Measurements from ENCODE around the gene ANKRD12. TPM values are rescaled to one million over a fixed set of nuclear protein-coding genes. Genes with fewer than 3 reads are reported as not detected.

The ANKRD12 gene
- total and polyA plus RNA-seq, 9 donors: 8.8 to 115 (median 72.9) TPM

DNA sequence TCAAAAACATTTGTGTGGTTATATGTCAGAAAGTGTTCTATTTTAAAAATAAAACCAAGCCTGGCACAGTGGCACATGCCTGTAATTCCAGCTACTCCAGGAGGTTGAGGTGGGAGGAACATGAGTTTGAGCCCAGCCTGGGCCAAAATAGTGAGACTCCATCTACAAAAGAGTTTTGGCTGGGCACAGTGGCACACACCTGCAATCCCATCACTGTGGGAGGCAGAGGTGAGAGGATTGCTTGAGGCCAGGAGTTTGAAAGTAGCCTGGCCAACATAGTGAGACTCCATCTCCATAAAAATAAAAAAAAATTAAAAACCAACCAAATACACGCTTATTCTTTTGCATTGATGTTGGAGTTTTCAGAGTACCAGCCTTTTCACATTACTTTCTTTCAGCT lies 9.6 kb downstream of the ANKRD12 start:
- H3K4me1 ChIP-seq (ENCODE audit: insufficient read depth): peaks cover 3% of the 10 kb centered on the region
- no peak overlapping the region for H3K4me3 ChIP-seq
- no peaks in the 10 kb centered on the region for H3K36me3 ChIP-seq
- no peak for DNase-seq
- TF ChIP-seq EP300 (IDR thresholded peaks at IDR 0.05) (no peak), POLR2A (IDR thresholded peaks at IDR 0.05) (no peak)
- TF ChIP-seq, protein P1, sequence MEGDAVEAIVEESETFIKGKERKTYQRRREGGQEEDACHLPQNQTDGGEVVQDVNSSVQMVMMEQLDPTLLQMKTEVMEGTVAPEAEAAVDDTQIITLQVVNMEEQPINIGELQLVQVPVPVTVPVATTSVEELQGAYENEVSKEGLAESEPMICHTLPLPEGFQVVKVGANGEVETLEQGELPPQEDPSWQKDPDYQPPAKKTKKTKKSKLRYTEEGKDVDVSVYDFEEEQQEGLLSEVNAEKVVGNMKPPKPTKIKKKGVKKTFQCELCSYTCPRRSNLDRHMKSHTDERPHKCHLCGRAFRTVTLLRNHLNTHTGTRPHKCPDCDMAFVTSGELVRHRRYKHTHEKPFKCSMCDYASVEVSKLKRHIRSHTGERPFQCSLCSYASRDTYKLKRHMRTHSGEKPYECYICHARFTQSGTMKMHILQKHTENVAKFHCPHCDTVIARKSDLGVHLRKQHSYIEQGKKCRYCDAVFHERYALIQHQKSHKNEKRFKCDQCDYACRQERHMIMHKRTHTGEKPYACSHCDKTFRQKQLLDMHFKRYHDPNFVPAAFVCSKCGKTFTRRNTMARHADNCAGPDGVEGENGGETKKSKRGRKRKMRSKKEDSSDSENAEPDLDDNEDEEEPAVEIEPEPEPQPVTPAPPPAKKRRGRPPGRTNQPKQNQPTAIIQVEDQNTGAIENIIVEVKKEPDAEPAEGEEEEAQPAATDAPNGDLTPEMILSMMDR (IDR thresholded peaks at IDR 0.05): no peak
- WGBS, 3 donors: 90 to 93% (median 92%) methylated on average over 1 of the region's 1 CpG
- no peaks in the 10 kb centered on the region for H3K9me3 ChIP-seq
- H3K27ac ChIP-seq: no peak overlapping the region
- H3K27me3 ChIP-seq: no peaks in the 10 kb centered on the region
- intact Hi-C loops (cut with DNase I): loop anchor here in 2 of 4 donors (5.0 kb wide), 2 partner anchors 69 to 74 kb away; no protein-coding TSS in a partner anchor

DNA sequence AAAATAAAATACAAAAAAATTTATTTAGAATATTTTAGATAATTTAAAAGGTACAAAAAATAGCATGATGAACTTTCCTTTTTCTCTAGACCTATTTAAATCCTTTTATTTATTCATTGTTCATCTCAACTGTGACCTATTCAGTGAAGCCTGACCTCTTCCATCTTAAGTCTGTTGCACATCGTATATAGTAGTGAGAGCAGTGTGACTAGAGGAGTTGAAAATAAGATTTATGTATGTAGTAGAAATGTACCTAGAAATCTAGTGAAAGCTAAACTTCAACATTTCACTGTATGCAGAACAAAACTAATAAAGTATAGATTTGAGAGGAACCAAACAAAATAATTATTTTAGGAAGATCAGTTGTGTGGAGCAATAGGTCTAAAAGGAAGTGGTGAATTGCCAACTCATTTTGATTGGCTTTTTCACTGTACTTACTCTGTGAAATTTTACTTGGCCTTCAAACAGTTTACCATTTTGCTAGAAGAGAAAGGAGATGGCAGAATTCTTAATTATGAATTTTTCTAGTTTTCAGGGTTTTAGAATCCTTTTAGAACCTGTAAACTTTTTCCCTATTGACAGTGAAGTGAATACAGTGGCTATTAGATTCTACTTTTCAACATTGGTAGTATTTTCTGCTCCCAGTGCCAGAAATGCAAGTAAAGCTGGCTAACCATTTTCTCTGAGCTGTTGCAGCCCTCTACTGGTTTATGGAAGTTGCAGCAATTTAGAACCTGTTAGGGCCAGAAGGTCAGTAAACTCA lies 11.0 kb downstream of the ANKRD12 start:
- TF ChIP-seq, protein P1 (IDR thresholded peaks at IDR 0.05): peak; percentile 28 to 71 (median 65)
- no peak for TF ChIP-seq POLR2A (IDR thresholded peaks at IDR 0.05)
- Histone ChIP-seq H3K4me3 (no peak overlapping the region), H3K4me1 (ENCODE audit: insufficient read depth) (peaks cover 3% of the 10 kb centered on the region), H3K27me3 (no peaks in the 10 kb centered on the region), H3K36me3 (no peaks in the 10 kb centered on the region), H3K27ac (no peak overlapping the region), H3K9me3 (no peaks in the 10 kb centered on the region)
- peak in 1 of 5 donors; percentile 42 for DNase-seq
- intact Hi-C loops (cut with DNase I): loop anchor here in 2 of 4 donors (5.0 kb wide), 2 partner anchors 70 to 75 kb away; no protein-coding TSS in a partner anchor
- WGBS, 3 donors: 21 to 25% (median 23%) methylated on average over 1 of the region's 1 CpG

DNA sequence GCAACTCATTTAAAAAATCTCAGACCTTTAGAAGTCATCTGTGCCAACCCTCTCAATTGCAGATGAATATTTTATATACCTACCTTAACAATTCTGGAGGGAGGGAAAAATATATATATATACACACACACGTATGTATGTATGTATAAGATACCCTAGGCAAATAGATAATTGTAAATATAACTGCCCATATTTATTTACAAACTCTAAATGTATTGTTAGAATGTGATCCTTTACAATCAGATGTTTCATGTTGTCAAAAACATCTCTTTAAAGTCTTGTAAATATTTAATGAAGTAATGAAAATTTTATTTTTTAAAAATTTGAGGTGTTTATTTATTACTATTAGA lies 11.6 kb downstream of the ANKRD12 start:
- no peak for TF ChIP-seq POLR2A (IDR thresholded peaks at IDR 0.05)
- TF ChIP-seq, protein P1 (IDR thresholded peaks at IDR 0.05): no peak
- TF ChIP-seq EP300 (IDR thresholded peaks at IDR 0.05): no peak
- no peak for DNase-seq
- intact Hi-C loops (cut with DNase I): loop anchor here in 2 of 4 donors (5.0 kb wide), 2 partner anchors 71 to 76 kb away; no protein-coding TSS in a partner anchor
- Histone ChIP-seq H3K36me3 (no peaks in the 10 kb centered on the region), H3K27ac (no peak overlapping the region), H3K4me3 (no peak overlapping the region), H3K9me3 (no peaks in the 10 kb centered on the region), H3K27me3 (no peaks in the 10 kb centered on the region), H3K4me1 (ENCODE audit: insufficient read depth) (peaks cover 3% of the 10 kb centered on the region)
- 40 to 63% (median 59%) methylated on average over 1 of the region's 1 CpG for WGBS, 3 donors

DNA sequence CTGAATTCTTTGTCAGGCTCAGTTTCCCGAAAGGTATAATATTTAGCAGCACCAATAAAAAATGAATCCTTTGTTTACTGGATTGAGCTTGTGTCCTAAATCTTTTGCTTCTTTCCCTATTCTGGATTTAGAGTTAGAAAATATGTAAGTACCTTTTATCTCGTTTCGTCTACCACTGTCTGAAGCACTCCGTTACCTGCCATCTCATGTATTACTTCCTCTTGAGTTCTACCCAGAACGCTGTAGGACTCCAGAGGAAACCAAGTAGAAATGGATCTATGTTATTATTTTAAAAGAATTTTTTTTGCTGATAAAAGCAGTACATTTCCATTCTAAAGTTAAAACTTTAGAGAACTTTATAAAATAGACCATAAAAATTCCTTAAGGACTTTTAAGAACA lies 13.5 kb downstream of the ANKRD12 start:
- Histone ChIP-seq H3K9me3 (no peaks in the 10 kb centered on the region), H3K4me1 (ENCODE audit: insufficient read depth) (peaks cover 7% of the 10 kb centered on the region), H3K27me3 (no peaks in the 10 kb centered on the region), H3K27ac (no peak overlapping the region), H3K4me3 (no peak overlapping the region), H3K36me3 (no peaks in the 10 kb centered on the region)
- 67 to 78% (median 70%) methylated on average over 5 of the region's 5 CpGs for WGBS, 3 donors
- DNase-seq: no peak
- intact Hi-C loops (cut with DNase I): loop anchor here in 1 of 4 donors (10.0 kb wide), 1 partner anchor 75 kb away; no protein-coding TSS in a partner anchor
- TF ChIP-seq EP300 (IDR thresholded peaks at IDR 0.05) (no peak), POLR2A (IDR thresholded peaks at IDR 0.05) (no peak)
- TF ChIP-seq, protein P1 (IDR thresholded peaks at IDR 0.05): no peak
